ENCODE data around the gene ITGA3.

DNA sequence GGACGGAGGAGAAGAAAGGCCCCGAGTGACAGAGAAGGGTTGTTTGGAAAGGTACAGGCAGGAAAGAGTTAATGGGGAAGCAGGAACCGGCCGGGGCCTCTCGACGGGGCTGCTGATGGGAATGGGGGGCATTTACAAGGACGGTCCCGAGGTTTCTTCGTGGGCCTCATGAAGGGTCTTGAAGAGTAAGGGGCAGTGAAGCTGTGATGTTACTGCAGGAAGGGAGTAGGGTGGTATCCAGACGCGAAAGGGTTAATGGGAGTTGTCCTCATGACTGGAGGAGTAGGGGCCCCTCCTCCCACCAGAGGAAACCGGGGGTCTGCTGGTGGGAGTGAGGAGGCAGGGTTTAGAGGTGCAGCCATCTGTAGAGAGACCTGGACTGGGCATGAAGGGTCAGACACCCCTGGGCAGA lies 39.7 kb downstream of the ITGA3 start:
- no peak for TF ChIP-seq ZEB1 (IDR thresholded peaks at IDR 0.05; ENCODE audit: insufficient replicate concordance, low read depth)
- no peak for TF ChIP-seq ZSCAN12 (CRISPR knock-in tag; IDR thresholded peaks at IDR 0.05)
- no peak for TF ChIP-seq KAT2B (IDR thresholded peaks at IDR 0.05; ENCODE audit: borderline replicate concordance, low read depth, low read length)
- no peak for TF ChIP-seq JDP2 (CRISPR knock-in tag; IDR thresholded peaks at IDR 0.05; ENCODE audit: borderline replicate concordance)
- no peak for TF ChIP-seq MTA1 (CRISPR knock-in tag; IDR thresholded peaks at IDR 0.05; ENCODE audit: borderline replicate concordance)
- TF ChIP-seq CEBPB (IDR thresholded peaks at IDR 0.05; ENCODE audit: borderline replicate concordance, low read depth, low read length): no peak
- TF ChIP-seq MXI1 (IDR thresholded peaks at IDR 0.05; ENCODE audit: borderline replicate concordance, low read depth, low read length): no peak
- TF ChIP-seq, protein P1, sequence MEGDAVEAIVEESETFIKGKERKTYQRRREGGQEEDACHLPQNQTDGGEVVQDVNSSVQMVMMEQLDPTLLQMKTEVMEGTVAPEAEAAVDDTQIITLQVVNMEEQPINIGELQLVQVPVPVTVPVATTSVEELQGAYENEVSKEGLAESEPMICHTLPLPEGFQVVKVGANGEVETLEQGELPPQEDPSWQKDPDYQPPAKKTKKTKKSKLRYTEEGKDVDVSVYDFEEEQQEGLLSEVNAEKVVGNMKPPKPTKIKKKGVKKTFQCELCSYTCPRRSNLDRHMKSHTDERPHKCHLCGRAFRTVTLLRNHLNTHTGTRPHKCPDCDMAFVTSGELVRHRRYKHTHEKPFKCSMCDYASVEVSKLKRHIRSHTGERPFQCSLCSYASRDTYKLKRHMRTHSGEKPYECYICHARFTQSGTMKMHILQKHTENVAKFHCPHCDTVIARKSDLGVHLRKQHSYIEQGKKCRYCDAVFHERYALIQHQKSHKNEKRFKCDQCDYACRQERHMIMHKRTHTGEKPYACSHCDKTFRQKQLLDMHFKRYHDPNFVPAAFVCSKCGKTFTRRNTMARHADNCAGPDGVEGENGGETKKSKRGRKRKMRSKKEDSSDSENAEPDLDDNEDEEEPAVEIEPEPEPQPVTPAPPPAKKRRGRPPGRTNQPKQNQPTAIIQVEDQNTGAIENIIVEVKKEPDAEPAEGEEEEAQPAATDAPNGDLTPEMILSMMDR (CRISPR knock-in tag; IDR thresholded peaks at IDR 0.05): no peak
- TF ChIP-seq, protein P2, sequence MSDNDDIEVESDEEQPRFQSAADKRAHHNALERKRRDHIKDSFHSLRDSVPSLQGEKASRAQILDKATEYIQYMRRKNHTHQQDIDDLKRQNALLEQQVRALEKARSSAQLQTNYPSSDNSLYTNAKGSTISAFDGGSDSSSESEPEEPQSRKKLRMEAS (IDR thresholded peaks at IDR 0.05): no peak
- TF ChIP-seq CREB1 (IDR thresholded peaks at IDR 0.05): no peak
- no peak for TF ChIP-seq CREB1 (CRISPR knock-in tag; IDR thresholded peaks at IDR 0.05)
- no peak for TF ChIP-seq ZNF747 (CRISPR knock-in tag; IDR thresholded peaks at IDR 0.05; ENCODE audit: borderline replicate concordance)
- no peak for TF ChIP-seq MAFK (conservative IDR thresholded peaks at IDR 0.05 in 1 of 2, IDR thresholded peaks at IDR 0.05 in 1 of 2; ENCODE audit: low read length in 2 of 2)
- TF ChIP-seq GTF2F1 (IDR thresholded peaks at IDR 0.05; ENCODE audit: low read length): no peak
- TF ChIP-seq ZFP36 (IDR thresholded peaks at IDR 0.05; ENCODE audit: borderline replicate concordance, low read depth, low read length, partially characterized antibody): no peak
